ENCODE results near the gene RDX. TPM values are rescaled to one million over a fixed set of nuclear protein-coding genes. Genes with fewer than 3 reads are reported as not detected.

Gene RDX
- total RNA-seq, 1 experiment from 2014 or later, result 77.4 TPM

DNA sequence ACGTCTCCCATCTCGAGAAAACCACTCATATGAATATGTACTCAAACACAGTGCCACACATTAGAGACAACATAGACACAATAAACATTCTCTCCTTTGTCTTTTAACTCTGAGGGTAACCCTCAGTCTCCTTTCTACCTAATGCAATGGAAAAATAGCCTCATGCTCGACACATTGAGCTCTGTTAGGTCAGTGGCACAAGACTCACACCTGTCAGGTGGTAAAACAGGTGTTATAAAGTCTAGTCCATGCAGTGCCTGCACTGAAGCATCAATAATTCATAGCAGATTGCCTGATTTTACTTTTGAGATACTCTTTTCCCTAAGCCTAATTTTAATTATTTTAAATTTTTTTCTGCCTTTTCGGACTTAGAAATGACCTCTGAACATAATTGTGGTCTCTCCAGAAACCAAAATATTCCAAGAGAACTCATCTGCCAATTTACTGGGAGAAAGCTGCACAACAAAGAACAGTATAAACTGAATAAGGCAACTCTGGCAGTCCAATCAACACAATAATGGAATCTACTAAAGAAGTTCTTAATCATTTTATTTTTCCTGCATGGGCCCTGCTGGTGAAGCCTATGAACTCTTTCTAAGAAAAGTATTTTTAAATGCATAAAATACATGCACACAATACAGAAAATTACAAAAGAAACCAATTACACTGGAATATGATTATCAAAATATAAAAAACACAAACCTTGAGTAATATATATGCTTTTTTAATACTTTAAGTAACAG lies 9.9 kb downstream of the RDX start (continued):
- TF ChIP-seq, protein P1, sequence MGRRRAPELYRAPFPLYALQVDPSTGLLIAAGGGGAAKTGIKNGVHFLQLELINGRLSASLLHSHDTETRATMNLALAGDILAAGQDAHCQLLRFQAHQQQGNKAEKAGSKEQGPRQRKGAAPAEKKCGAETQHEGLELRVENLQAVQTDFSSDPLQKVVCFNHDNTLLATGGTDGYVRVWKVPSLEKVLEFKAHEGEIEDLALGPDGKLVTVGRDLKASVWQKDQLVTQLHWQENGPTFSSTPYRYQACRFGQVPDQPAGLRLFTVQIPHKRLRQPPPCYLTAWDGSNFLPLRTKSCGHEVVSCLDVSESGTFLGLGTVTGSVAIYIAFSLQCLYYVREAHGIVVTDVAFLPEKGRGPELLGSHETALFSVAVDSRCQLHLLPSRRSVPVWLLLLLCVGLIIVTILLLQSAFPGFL (CRISPR knock-in tag; IDR thresholded peaks at IDR 0.05; ENCODE audit: borderline replicate concordance), result no peak
- TF ChIP-seq, protein P2, sequence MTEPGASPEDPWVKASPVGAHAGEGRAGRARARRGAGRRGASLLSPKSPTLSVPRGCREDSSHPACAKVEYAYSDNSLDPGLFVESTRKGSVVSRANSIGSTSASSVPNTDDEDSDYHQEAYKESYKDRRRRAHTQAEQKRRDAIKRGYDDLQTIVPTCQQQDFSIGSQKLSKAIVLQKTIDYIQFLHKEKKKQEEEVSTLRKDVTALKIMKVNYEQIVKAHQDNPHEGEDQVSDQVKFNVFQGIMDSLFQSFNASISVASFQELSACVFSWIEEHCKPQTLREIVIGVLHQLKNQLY (CRISPR knock-in tag; IDR thresholded peaks at IDR 0.05), result no peak
- TF ChIP-seq, protein P3, sequence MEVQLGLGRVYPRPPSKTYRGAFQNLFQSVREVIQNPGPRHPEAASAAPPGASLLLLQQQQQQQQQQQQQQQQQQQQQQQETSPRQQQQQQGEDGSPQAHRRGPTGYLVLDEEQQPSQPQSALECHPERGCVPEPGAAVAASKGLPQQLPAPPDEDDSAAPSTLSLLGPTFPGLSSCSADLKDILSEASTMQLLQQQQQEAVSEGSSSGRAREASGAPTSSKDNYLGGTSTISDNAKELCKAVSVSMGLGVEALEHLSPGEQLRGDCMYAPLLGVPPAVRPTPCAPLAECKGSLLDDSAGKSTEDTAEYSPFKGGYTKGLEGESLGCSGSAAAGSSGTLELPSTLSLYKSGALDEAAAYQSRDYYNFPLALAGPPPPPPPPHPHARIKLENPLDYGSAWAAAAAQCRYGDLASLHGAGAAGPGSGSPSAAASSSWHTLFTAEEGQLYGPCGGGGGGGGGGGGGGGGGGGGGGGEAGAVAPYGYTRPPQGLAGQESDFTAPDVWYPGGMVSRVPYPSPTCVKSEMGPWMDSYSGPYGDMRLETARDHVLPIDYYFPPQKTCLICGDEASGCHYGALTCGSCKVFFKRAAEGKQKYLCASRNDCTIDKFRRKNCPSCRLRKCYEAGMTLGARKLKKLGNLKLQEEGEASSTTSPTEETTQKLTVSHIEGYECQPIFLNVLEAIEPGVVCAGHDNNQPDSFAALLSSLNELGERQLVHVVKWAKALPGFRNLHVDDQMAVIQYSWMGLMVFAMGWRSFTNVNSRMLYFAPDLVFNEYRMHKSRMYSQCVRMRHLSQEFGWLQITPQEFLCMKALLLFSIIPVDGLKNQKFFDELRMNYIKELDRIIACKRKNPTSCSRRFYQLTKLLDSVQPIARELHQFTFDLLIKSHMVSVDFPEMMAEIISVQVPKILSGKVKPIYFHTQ (CRISPR knock-in tag; IDR thresholded peaks at IDR 0.05), result no peak
- TF ChIP-seq, protein P4, sequence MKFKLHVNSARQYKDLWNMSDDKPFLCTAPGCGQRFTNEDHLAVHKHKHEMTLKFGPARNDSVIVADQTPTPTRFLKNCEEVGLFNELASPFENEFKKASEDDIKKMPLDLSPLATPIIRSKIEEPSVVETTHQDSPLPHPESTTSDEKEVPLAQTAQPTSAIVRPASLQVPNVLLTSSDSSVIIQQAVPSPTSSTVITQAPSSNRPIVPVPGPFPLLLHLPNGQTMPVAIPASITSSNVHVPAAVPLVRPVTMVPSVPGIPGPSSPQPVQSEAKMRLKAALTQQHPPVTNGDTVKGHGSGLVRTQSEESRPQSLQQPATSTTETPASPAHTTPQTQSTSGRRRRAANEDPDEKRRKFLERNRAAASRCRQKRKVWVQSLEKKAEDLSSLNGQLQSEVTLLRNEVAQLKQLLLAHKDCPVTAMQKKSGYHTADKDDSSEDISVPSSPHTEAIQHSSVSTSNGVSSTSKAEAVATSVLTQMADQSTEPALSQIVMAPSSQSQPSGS (CRISPR knock-in tag; IDR thresholded peaks at IDR 0.05; ENCODE audit: borderline replicate concordance, low read depth), result no peak
- no peak for TF ChIP-seq GTF2I (CRISPR knock-in tag; conservative IDR thresholded peaks at IDR 0.05)
- TF ChIP-seq TP53 (CRISPR knock-in tag; IDR thresholded peaks at IDR 0.05), result no peak
- TF ChIP-seq NFE2L1 (CRISPR knock-in tag; IDR thresholded peaks at IDR 0.05), result no peak
- TF ChIP-seq SOX15 (CRISPR knock-in tag; IDR thresholded peaks at IDR 0.05), result no peak

DNA sequence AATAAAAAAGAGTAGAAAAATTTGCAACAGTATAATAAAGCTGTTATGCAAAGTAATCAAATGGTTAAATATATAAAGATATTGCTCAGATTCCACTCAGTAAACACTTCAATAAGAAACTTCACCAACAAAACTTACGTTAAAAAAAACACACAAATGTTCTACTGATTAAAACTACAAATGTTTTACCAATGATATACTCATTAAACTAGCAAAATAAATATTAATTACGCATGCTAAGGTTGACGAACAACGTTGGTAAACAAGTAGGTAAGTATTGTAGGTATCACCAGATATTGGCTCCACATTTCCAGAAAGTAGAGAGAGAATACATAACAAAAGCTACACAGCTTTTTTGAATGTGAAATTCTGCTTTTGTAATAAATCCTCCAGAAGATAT lies 12.6 kb downstream of the RDX start:
- H3K36me3 Mint-ChIP-seq, result 0 out of 2 replicates have a peak, but pooled peaks cover 5% of the 10 kb centered on the region
- peaks cover 20% of the 10 kb centered on the region for H3K4me1 Mint-ChIP-seq
- no peaks in the 10 kb centered on the region for H3K27me3 Mint-ChIP-seq (ENCODE audit: low read depth)
- ChIA-PET CTCF (no interaction called here), POLR2A (interaction anchor here (0.5 kb wide), 1 partner anchor 75 kb away, joined by 4 read pairs; no protein-coding TSS in a partner anchor)
- DNase-seq (ENCODE audit: low spot score) (no peak), ATAC-seq (no peak)
- no peaks in the 10 kb centered on the region for H3K9me3 Mint-ChIP-seq
- no peak overlapping the region for H3K4me3 Mint-ChIP-seq
- no peak overlapping the region for H3K27ac Mint-ChIP-seq
- TF ChIP-seq ELF4 (CRISPR knock-in tag; IDR thresholded peaks at IDR 0.05; ENCODE audit: low read depth), result no peak
- no peak for TF ChIP-seq PRRX2 (CRISPR knock-in tag; IDR thresholded peaks at IDR 0.05)
- TF ChIP-seq, protein P5, sequence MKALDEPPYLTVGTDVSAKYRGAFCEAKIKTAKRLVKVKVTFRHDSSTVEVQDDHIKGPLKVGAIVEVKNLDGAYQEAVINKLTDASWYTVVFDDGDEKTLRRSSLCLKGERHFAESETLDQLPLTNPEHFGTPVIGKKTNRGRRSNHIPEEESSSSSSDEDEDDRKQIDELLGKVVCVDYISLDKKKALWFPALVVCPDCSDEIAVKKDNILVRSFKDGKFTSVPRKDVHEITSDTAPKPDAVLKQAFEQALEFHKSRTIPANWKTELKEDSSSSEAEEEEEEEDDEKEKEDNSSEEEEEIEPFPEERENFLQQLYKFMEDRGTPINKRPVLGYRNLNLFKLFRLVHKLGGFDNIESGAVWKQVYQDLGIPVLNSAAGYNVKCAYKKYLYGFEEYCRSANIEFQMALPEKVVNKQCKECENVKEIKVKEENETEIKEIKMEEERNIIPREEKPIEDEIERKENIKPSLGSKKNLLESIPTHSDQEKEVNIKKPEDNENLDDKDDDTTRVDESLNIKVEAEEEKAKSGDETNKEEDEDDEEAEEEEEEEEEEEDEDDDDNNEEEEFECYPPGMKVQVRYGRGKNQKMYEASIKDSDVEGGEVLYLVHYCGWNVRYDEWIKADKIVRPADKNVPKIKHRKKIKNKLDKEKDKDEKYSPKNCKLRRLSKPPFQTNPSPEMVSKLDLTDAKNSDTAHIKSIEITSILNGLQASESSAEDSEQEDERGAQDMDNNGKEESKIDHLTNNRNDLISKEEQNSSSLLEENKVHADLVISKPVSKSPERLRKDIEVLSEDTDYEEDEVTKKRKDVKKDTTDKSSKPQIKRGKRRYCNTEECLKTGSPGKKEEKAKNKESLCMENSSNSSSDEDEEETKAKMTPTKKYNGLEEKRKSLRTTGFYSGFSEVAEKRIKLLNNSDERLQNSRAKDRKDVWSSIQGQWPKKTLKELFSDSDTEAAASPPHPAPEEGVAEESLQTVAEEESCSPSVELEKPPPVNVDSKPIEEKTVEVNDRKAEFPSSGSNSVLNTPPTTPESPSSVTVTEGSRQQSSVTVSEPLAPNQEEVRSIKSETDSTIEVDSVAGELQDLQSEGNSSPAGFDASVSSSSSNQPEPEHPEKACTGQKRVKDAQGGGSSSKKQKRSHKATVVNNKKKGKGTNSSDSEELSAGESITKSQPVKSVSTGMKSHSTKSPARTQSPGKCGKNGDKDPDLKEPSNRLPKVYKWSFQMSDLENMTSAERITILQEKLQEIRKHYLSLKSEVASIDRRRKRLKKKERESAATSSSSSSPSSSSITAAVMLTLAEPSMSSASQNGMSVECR (CRISPR knock-in tag; IDR thresholded peaks at IDR 0.05; ENCODE audit: borderline replicate concordance), result no peak
- no peak for TF ChIP-seq RELA (CRISPR knock-in tag; IDR thresholded peaks at IDR 0.05; ENCODE audit: borderline replicate concordance)
- no peak for TF ChIP-seq TEAD4 (CRISPR knock-in tag; IDR thresholded peaks at IDR 0.05)
- no peak for TF ChIP-seq JAZF1 (CRISPR knock-in tag; IDR thresholded peaks at IDR 0.05)
